ENCODE measurements around the gene FAM151B. TPM values are rescaled to one million over a fixed set of nuclear protein-coding genes. Genes with fewer than 3 reads are reported as not detected.

FAM151B gene
- total and polyA plus RNA-seq, 2 of the 8 experiments (the other 6 are each of a cell fraction or from before 2014, with no cell fraction given): 0.62 to 1.1 TPM

GRCh38 chr5:80541392-80541791 is 53.5 kb downstream of the FAM151B start:
- H2BK12ac ChIP-seq (ENCODE audit: low read depth, low read length): no peak overlapping the region
- DNase-seq (ENCODE audit: low read depth in 1 of 2, low spot score in 2 of 2) (no peak), FAIRE-seq (no peak)
- H3K9ac ChIP-seq (replicated peaks in 1 of 4; ENCODE audit: extremely low read depth in 1 of 4, low read depth in 3 of 4, low read length in 3 of 4): no peak overlapping the region
- H4K20me1 ChIP-seq (replicated peaks in 1 of 2; ENCODE audit: control insufficient read depth in 1 of 2, insufficient read depth in 2 of 2, low read length in 2 of 2): no peaks in the 10 kb centered on the region
- no peak overlapping the region for H2BK5ac ChIP-seq (ENCODE audit: low read depth, low read length)
- no peak overlapping the region for H2BK20ac ChIP-seq (ENCODE audit: low read length)
- H2BK15ac ChIP-seq (ENCODE audit: low read length): no peak overlapping the region
- no peaks in the 10 kb centered on the region for H3K23me2 ChIP-seq (ENCODE audit: low read depth, low read length)
- H2AK5ac ChIP-seq (ENCODE audit: low read depth, low read length): no peak overlapping the region
- no peak overlapping the region for H4K5ac ChIP-seq (ENCODE audit: insufficient read length, low read depth, low read length)
- no peak overlapping the region for H3K14ac ChIP-seq (ENCODE audit: insufficient read length)
- no peaks in the 10 kb centered on the region for H3K36me3 ChIP-seq (ENCODE audit: control insufficient read depth in 2 of 4, insufficient read depth in 4 of 4, low read length in 3 of 4)
- no peaks in the 10 kb centered on the region for H3K4me1 ChIP-seq (replicated peaks in 1 of 4; ENCODE audit: control insufficient read depth in 3 of 4, insufficient read depth in 4 of 4, low read length in 3 of 4)
- H3K27me3 ChIP-seq (replicated peaks in 1 of 4; ENCODE audit: control insufficient read depth in 3 of 4, extremely low read depth in 1 of 4, insufficient read depth in 3 of 4, low read length in 3 of 4): no peaks in the 10 kb centered on the region
- H3K4me2 ChIP-seq (ENCODE audit: insufficient read depth in 1 of 2, low read depth in 2 of 2, low read length in 2 of 2): no peak overlapping the region
- no peak overlapping the region for H3K23ac ChIP-seq (ENCODE audit: insufficient read length)
- H3K4me3 ChIP-seq (ENCODE audit: extremely low read depth in 1 of 4, insufficient read depth in 2 of 4, low read depth in 3 of 4, low read length in 4 of 4): no peak overlapping the region
- CTCF ChIA-PET (ENCODE audit: partially characterized antibody): no interaction called here
- no peak overlapping the region for H4K8ac ChIP-seq (ENCODE audit: extremely low read depth, insufficient read depth, low read length)
- no peaks in the 10 kb centered on the region for H3K79me1 ChIP-seq (ENCODE audit: low read depth, low read length)
- H3K18ac ChIP-seq (ENCODE audit: extremely low read depth, low read length): no peak overlapping the region
- TF ChIP-seq CHD2 (IDR thresholded peaks at IDR 0.05; ENCODE audit: low read length) (no peak), BACH1 (IDR thresholded peaks at IDR 0.05; ENCODE audit: low read length) (no peak), TEAD4 (IDR thresholded peaks at IDR 0.05; ENCODE audit: low read depth, low read length) (no peak), CTCF (IDR thresholded peaks at IDR 0.05; ENCODE audit: control extremely low read depth in 1 of 3, insufficient read depth in 1 of 3, low read depth in 1 of 3, low read length in 3 of 3) (no peak), GTF2F1 (IDR thresholded peaks at IDR 0.05; ENCODE audit: borderline replicate concordance, low read depth, low read length) (no peak), RFX5 (IDR thresholded peaks at IDR 0.05; ENCODE audit: borderline replicate concordance, low read depth, low read length) (no peak), SP1 (IDR thresholded peaks at IDR 0.05; ENCODE audit: low read depth, low read length) (no peak), POLR2AphosphoS5 (IDR thresholded peaks at IDR 0.05; ENCODE audit: low read depth, low read length) (no peak), MAX (IDR thresholded peaks at IDR 0.05) (no peak), BCL11A (IDR thresholded peaks at IDR 0.05; ENCODE audit: low read depth in 2 of 2, low read length in 2 of 2) (no peak), RXRA (IDR thresholded peaks at IDR 0.05; ENCODE audit: insufficient read depth, low read depth, low read length) (no peak), HDAC2 (IDR thresholded peaks at IDR 0.05; ENCODE audit: borderline replicate concordance in 1 of 2, low read depth in 2 of 2, low read length in 2 of 2) (no peak)
- no peaks in the 10 kb centered on the region for H3K79me2 ChIP-seq (ENCODE audit: control insufficient read depth in 1 of 2, insufficient read depth in 2 of 2, low read length in 2 of 2)
- no peaks in the 10 kb centered on the region for H3K9me3 ChIP-seq (ENCODE audit: insufficient read depth in 2 of 2, low read depth in 1 of 2, low read length in 1 of 2)
- WGBS, 2 experiments (ENCODE audit: extremely low coverage in 1 of 2, insufficient coverage in 1 of 2, insufficient read length in 1 of 2, insufficient replicate concordance in 2 of 2, low coverage in 1 of 2, low lambda C conversion rate in 2 of 2, missing lambda C conversion rate in 1 of 2): 85% methylated on average over 3 of the region's 3 CpGs; no CpG with 5 or more reads in 1 of the 2 experiments
- POLR2A ChIA-PET (ENCODE audit: partially characterized antibody): no interaction called here
- no peak overlapping the region for H2AFZ ChIP-seq (ENCODE audit: low read length)
- no peak overlapping the region for H3K27ac ChIP-seq (ENCODE audit: low read depth, low read length)
- H4K91ac ChIP-seq (replicated peaks; ENCODE audit: insufficient read length, low read length): no peak overlapping the region
- no peak overlapping the region for H2BK120ac ChIP-seq (replicated peaks; ENCODE audit: low read depth, low read length)
- H3K4ac ChIP-seq (replicated peaks; ENCODE audit: insufficient read length, low read depth, low read length): no peak overlapping the region
- H3K56ac ChIP-seq (replicated peaks; ENCODE audit: insufficient read length, low read depth, low read length): no peak overlapping the region
